K562 (cell line): ENCODE data around the gene PAFAH1B1. TPM values are rescaled to one million over a fixed set of nuclear protein-coding genes. Genes with fewer than 3 reads are reported as not detected.
"Not testable (repeated sequence)": the region's sequence is repeated elsewhere in the genome, so short reads cannot be mapped to it uniquely, and the experiment has no call there.

Source experiments
- ATAC-seq: fragments of 200-7000 bp; cut with Tn5 transposase; 3 replicates; pipeline ENCODE4 v1.9.1; 2020; ENCODE audit warnings: moderate library complexity
- BruUV-seq: library from RNA; stranded (reverse); fragments of 400-500 nt; replicated peaks from 2 replicates; lab custom pipeline; 2021; lab: Mats Ljungman, UMichigan
- CTCF ChIA-PET: fragments of 300-600 bp; formaldehyde crosslinking; extraction: SDS; loops from one replicate; lab custom pipeline; 2021; ENCODE audit warnings: low intra/inter-chr PET ratio; lab: Yijun Ruan, JAX
- POLR2A ChIA-PET: fragments of 300-600, 350-650 bp; sonication (Branson Sonifier 250); formaldehyde crosslinking; extraction: SDS; loops from one replicate; lab custom pipeline; 2021; ENCODE audit warnings: antibody characterized with exemption, inconsistent platforms; lab: Yijun Ruan, JAX
- DNase-seq, 4 experiments: peaks; one replicate each; pipeline versions ENCODE4 v3.0.0 to v3.0.0-alpha.2; 2011 to 2018; ENCODE audit warnings: low spot score in 3 of 4, mixed read lengths in 3 of 4; ENCODE audit errors: extremely low read depth in 1 of 4
- FAIRE-seq: peaks from 2 replicates; lab custom pipeline; 2011; peaks lifted over from hg19 to GRCh38; lab: Jason Lieb, UNC
- H2AFZ ChIP-seq: 2 replicates; pipeline ENCODE4 v1.6.0; 2011; ENCODE audit warnings: low read depth, low read length, control low read depth, inconsistent platforms
- H3K27ac ChIP-seq: fragments of 200-600 bp; 3 replicates; pipeline ENCODE4 v1.8.0; 2011; ENCODE audit warnings: low read depth, mild to moderate bottlenecking, control low read depth, inconsistent platforms, low read length, moderate library complexity, mixed read lengths; ENCODE audit errors: extremely low read depth
- H3K27me3 ChIP-seq, 2 experiments: fragments of 300-600 bp in 1 of 2; 2 replicates in 1 of 2; 3 replicates in 1 of 2; pipeline versions ENCODE4 v1.6.0 to v1.8.0; 2011; ENCODE audit warnings: inconsistent platforms in 2 of 2, low read length in 2 of 2, mild to moderate bottlenecking in 1 of 2, mixed read lengths in 1 of 2, moderate library complexity in 1 of 2; ENCODE audit not compliant: control insufficient read depth in 2 of 2, insufficient read depth in 2 of 2
- H3K36me3 ChIP-seq: fragments of 300-600 bp; 3 replicates; pipeline ENCODE4 v1.8.0; 2011; ENCODE audit warnings: mild to moderate bottlenecking, low read length, inconsistent platforms; ENCODE audit not compliant: control insufficient read depth, insufficient read depth
- H3K4me1 ChIP-seq, 2 experiments: fragments of 200-600 bp in 1 of 2; replicated peaks in 1 of 2; 2 replicates in 1 of 2; 3 replicates in 1 of 2; pipeline versions ENCODE4 v1.5.1 to v1.8.0; 2011; ENCODE audit warnings: inconsistent platforms in 2 of 2, low read length in 2 of 2, mild to moderate bottlenecking in 1 of 2, mixed read lengths in 1 of 2, moderate library complexity in 1 of 2; ENCODE audit not compliant: control insufficient read depth in 2 of 2, insufficient read depth in 2 of 2
- H3K4me2 ChIP-seq: 2 replicates; pipeline ENCODE4 v1.6.1; 2011; ENCODE audit warnings: low read length, control low read depth, inconsistent platforms, mixed read lengths; ENCODE audit not compliant: insufficient read depth
- H3K4me3 ChIP-seq: fragments of 200-600 bp; sonication (generic), shearing (Covaris generic); 2 replicates; pipeline ENCODE4 v1.5.1; 2016; ENCODE audit warnings: control low read depth, inconsistent platforms
- H3K79me2 ChIP-seq: fragments of 200-600 bp; 3 replicates; pipeline ENCODE4 v1.8.0; 2011; ENCODE audit warnings: low read length, inconsistent platforms; ENCODE audit not compliant: control insufficient read depth, insufficient read depth
- H3K9ac ChIP-seq, 2 experiments: 2 replicates each; pipeline versions ENCODE4 v1.6.0 to v1.6.1; 2011; ENCODE audit warnings: low read depth in 2 of 2, low read length in 2 of 2, control low read depth in 1 of 2, inconsistent platforms in 1 of 2, mild to moderate bottlenecking in 1 of 2, mixed read lengths in 1 of 2; ENCODE audit not compliant: insufficient read depth in 1 of 2
- H3K9me1 ChIP-seq: one replicate; pipeline ENCODE4 v1.6.0; 2011; ENCODE audit warnings: inconsistent platforms, mild to moderate bottlenecking, low read length, moderate library complexity; ENCODE audit not compliant: control insufficient read depth, insufficient read depth
- H3K9me3 ChIP-seq: replicated peaks from 2 replicates; pipeline ENCODE4 v1.5.1; 2011; ENCODE audit warnings: low read depth, low read length, inconsistent platforms; ENCODE audit not compliant: control insufficient read depth, insufficient read depth
- H4K20me1 ChIP-seq: replicated peaks from 2 replicates; pipeline ENCODE4 v1.6.1; 2011; ENCODE audit warnings: low read length, inconsistent platforms, mixed read lengths; ENCODE audit not compliant: control insufficient read depth, insufficient read depth
- E2F3 ChIP-seq: fragments of 250-450 bp; sonication (Bioruptor Pico); IDR thresholded peaks from 2 replicates; pipeline ENCODE4 v1.4.0; 2020; ENCODE audit warnings: mild to moderate bottlenecking
- PCBP1 ChIP-seq: fragments of 200-400 bp; formaldehyde crosslinking; IDR thresholded peaks from 2 replicates; pipeline ENCODE4 v1.6.1; 2018; ENCODE audit warnings: mild to moderate bottlenecking, low read depth, low read length; ENCODE audit not compliant: poor library complexity, severe bottlenecking
- ZNF121 ChIP-seq: sonication (generic); formaldehyde crosslinking; conservative IDR thresholded peaks from 2 replicates; pipeline ENCODE4 v1.8.0; 2022; ENCODE audit warnings: missing genetic modification reagents
- WGBS: fragments of 100-300 bp; shearing (Covaris generic); methylation state at CpG from one replicate; pipeline ENCODE4 v1.1.6; 2016; ENCODE audit warnings: low coverage, mixed read lengths; ENCODE audit not compliant: insufficient coverage; ENCODE audit errors: missing lambda C conversion rate; 5-methylcytosine and 5-hydroxymethylcytosine counted together
- in situ Hi-C: fragments of 300-500 bp; cut with MboI; formaldehyde crosslinking; loops from 4 replicates; pipeline ENCODE4 v1.15.0; 2018; ENCODE audit warnings: inconsistent platforms, mixed read lengths
- intact Hi-C: fragments of 100-400 bp; cut with micrococcal nuclease; formaldehyde crosslinking; loops from 2 replicates; pipeline ENCODE4 v1.14.2; 2022
- polyA plus RNA-seq, 8 experiments: library from polyadenylated mRNA; depleted of rRNA in 4 of 8; stranded (reverse) in 5 of 8; unstranded in 3 of 8; fragments of >200 nt; fragmentation: Nextera tagmentation in 2 of 8; fragmentation: Illumina TruSeq in 1 of 8; extraction: Ambion mirVana in 2 of 8; extraction: Trizol in 1 of 8; gene quantifications; 2 replicates each; pipeline versions ENCODE4 v1.2.1 to v1.2.3, GENCODE V29; 2011 to 2014; ENCODE audit warnings: inconsistent platforms in 1 of 8, missing spikeins in 1 of 8
- total RNA-seq, 7 experiments: library from RNA; depleted of rRNA in 6 of 7; stranded (reverse); fragments of >200 nt in 6 of 7; fragmentation: Illumina TruSeq in 2 of 7; extraction: Trizol in 2 of 7; gene quantifications; 2 replicates each; pipeline versions ENCODE4 v1.2.1 to v1.2.3, GENCODE V29; 2011 to 2021; ENCODE audit warnings: low replicate concordance in 1 of 7
- TF ChIP-seq, protein P1 (sequence below): fragments of 250-450 bp; sonication (Bioruptor Pico); IDR thresholded peaks from 2 replicates; pipeline ENCODE4 v1.8.0; 2022; ENCODE audit warnings: inconsistent platforms, mild to moderate bottlenecking, moderate library complexity, borderline replicate concordance

The PAFAH1B1 gene
- total and polyA plus RNA-seq, 9 of the 15 experiments (the other 6 are each of a cell fraction or from before 2014, with no cell fraction given), result 23.3 to 66.4 (median 40.2) TPM

DNA sequence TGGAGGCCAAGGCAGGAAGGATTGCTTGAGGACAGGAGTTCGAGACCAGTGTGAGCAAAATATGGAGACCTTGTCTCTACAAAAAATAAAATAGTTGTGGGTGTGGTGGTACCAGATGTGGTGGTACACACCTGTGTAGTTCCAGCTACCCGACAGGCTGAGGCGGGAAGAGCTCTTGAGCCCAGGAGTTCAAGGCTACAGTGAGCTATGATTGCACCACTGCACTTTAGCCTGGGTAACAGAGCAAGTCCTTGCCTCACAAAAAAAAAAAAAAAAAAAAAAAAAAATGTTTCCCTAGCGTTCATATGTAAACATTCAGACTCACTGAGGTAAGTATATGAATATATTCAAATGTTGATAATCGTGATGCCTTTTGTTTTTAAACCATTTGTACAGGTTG, 78.6 kb downstream of the PAFAH1B1 start (continued):
- TF ChIP-seq, protein P1, sequence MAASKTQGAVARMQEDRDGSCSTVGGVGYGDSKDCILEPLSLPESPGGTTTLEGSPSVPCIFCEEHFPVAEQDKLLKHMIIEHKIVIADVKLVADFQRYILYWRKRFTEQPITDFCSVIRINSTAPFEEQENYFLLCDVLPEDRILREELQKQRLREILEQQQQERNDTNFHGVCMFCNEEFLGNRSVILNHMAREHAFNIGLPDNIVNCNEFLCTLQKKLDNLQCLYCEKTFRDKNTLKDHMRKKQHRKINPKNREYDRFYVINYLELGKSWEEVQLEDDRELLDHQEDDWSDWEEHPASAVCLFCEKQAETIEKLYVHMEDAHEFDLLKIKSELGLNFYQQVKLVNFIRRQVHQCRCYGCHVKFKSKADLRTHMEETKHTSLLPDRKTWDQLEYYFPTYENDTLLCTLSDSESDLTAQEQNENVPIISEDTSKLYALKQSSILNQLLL, result no peak

DNA sequence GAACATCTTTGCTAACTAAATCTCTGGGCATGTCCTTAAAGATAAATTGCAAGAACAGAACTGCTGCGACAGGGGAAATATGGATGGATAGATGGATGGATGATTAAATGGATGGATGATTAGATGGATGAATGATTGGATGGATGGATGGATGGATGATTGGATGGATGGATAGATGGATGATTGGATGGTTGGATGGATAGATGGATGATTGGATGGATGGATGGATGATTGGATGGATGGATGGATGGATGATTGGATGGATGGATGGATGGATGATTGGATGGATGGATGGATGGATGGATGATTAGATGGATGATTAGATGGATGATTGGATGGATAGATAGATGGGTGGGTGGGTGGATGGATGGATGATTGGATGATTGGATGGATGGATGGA, 85.8 kb downstream of the PAFAH1B1 start:
- H4K20me1 ChIP-seq, DNase-seq, H3K4me1 ChIP-seq, H3K9me3 ChIP-seq, H3K27ac ChIP-seq, BruUV-seq, POLR2A ChIA-PET, H3K4me2 ChIP-seq, H3K79me2 ChIP-seq, FAIRE-seq, in situ Hi-C loops, H3K27me3 ChIP-seq, H3K9ac ChIP-seq, H3K4me3 ChIP-seq, H3K9me1 ChIP-seq, H2AFZ ChIP-seq, ATAC-seq, CTCF ChIA-PET: not testable (repeated sequence)
- WGBS, result 100% methylated on average over 1 of the region's 1 CpG
- H3K36me3 ChIP-seq, result peaks cover 74% of the 10 kb centered on the region; the same call in 2 of the 3 replicates
- intact Hi-C loops, result loop anchor here (10.0 kb wide), 1 partner anchor 84 kb away; the partner anchor contains the start of gene PAFAH1B1

DNA sequence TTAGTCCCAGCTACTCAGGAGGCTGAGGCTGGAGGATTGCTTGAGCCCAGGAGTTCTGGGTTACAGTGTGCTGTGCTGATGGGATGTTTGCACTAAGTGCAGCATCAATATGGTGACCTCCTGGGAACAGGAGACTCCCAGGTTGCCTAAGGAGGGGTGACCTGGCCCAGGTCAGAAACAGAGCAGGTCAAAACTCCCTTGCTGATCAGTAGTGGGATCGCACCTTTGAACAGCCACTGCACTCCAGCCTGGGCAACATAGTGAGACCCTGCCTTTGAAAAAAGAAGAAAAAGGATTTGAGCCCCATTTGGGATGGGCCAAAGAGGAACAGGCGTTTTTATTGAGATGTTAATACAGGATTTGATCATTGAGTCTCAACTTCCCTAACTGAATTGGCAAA, 87.5 kb downstream of the PAFAH1B1 start:
- Histone ChIP-seq H3K79me2 (no peaks in the 10 kb centered on the region), H3K9ac (no peak overlapping the region), H4K20me1 (no peaks in the 10 kb centered on the region), H3K36me3 (peaks cover 58% of the 10 kb centered on the region; the same call in 2 of the 3 replicates), H2AFZ (no peak overlapping the region), H3K4me3 (no peak overlapping the region), H3K27ac (no peak overlapping the region), H3K9me3 (no peaks in the 10 kb centered on the region), H3K4me2 (no peak overlapping the region), H3K27me3 (no peaks in the 10 kb centered on the region), H3K9me1 (no peaks in the 10 kb centered on the region), H3K4me1 (peaks cover 0 to 5% of the 10 kb centered on the region in 2 experiments; a peak in 2 of 5 replicates)
- BruUV-seq, result no TSS peak
- ChIA-PET POLR2A (no interaction called here), CTCF (no interaction called here)
- FAIRE-seq, result no peak
- ATAC-seq, result no peak
- DNase-seq, result no peak
- intact Hi-C loops (no loop called here), in situ Hi-C loops (no loop called here)
- no peak for TF ChIP-seq PCBP1
- TF ChIP-seq E2F3 (CRISPR knock-in tag), result no peak
- TF ChIP-seq ZNF121 (CRISPR knock-in tag), result 0 out of 2 replicates have a peak, but pooled peaks have one; percentile 13
- 88% methylated on average over 2 of the region's 2 CpGs for whole genome bisulfite sequencing
